Measurements from ENCODE around the gene BUD31. TPM values are rescaled to one million over a fixed set of nuclear protein-coding genes. Genes with fewer than 3 reads are reported as not detected.

The BUD31 gene
- total RNA-seq, 1 experiment from 2014 or later: 63.7 TPM

DNA sequence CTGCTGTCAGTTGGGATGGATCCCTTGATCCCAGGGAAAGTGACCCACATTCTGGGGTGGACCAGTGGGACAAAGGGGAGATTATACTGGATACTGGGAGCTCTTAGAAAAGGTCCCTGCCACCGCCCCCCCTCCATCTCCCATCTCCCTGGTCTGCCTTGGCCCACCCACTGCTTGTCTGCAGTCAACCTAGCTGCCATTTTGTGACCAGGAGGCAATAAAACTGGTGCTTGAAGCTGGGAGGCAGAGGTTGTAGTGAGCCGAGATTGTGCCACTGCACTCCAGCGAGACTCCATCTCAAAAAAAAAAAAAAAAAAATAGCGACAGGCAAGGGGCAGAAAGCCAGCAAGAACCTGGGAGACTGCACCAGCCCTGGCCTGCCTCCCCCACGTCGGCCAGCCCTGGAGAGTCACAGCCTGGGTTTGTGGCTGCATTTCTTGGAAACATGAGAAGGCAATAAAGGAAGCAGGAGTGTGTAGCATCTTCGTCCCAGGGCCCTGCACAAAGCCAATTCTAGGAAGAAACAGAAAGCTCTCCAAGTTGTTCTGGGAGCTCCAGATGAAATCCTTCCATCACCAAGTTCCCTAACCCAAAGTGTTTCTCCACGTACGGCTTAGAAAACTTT is 38.9 kb upstream of the BUD31 start:
- H3K9me3 ChIP-seq (ENCODE audit: low read length): no peaks in the 10 kb centered on the region

DNA sequence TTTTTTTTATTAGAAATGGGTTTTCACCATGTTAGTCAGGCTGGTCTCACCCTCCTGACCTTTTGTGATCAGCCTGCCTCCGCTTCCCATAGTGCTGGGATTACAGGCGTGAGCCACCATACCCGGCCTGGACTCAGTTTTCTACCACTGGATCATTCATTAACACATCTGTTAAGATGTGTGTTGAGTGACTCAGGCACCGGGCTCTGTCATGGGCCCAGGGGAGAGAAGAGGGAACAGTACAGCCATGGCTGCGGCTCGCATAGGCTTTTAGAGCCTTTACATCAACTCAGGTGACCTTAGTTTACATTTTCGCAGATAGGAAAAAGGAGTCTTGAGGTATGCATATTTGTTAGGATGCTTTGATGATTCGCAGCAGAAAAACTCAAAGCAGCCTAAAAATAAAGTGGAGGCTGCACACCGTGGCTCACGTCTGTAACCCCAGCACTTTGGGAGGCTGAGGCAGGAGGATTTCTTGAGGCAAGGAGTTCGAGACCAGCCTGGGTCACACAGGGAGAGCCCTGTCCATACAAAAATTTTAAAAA is 37.3 kb upstream of the BUD31 start:
- Histone ChIP-seq H3K27ac (ENCODE audit: low read length) (no peak overlapping the region), H3K79me2 (ENCODE audit: low read length) (peaks cover 19% of the 10 kb centered on the region), H3K4me3 (ENCODE audit: low read length) (no peak overlapping the region), H3K9me3 (ENCODE audit: low read length) (no peaks in the 10 kb centered on the region), H3K4me1 (ENCODE audit: low read length) (peaks cover 17% of the 10 kb centered on the region), H4K20me1 (ENCODE audit: insufficient read depth, low read depth, low read length) (no peaks in the 10 kb centered on the region), H3K36me3 (ENCODE audit: insufficient read depth, low read length) (peaks cover 5% of the 10 kb centered on the region; the same call in 1 of the 2 replicates), H3K9ac (ENCODE audit: low read length) (no peak overlapping the region), H2AFZ (ENCODE audit: low read length) (no peak overlapping the region), H3K9me2 (replicated peaks; ENCODE audit: insufficient read depth, low read length) (no peaks in the 10 kb centered on the region), H3K4me2 (ENCODE audit: low read depth, low read length, poor library complexity, severe bottlenecking) (no peak overlapping the region), H3K27me3 (ENCODE audit: low read length) (no peaks in the 10 kb centered on the region)
- DNase-seq: no peak

More for the DNA sequence above, 38.9 kb upstream of the BUD31 start:
- Histone ChIP-seq H3K4me1 (ENCODE audit: low read length) (peaks cover 7% of the 10 kb centered on the region), H3K27ac (ENCODE audit: low read length) (no peak overlapping the region), H3K79me2 (ENCODE audit: low read length) (peaks cover 3% of the 10 kb centered on the region), H3K4me2 (ENCODE audit: low read depth, low read length, poor library complexity, severe bottlenecking) (no peak overlapping the region), H3K27me3 (ENCODE audit: low read length) (no peaks in the 10 kb centered on the region), H3K9ac (ENCODE audit: low read length) (no peak overlapping the region), H3K4me3 (ENCODE audit: low read length) (no peak overlapping the region), H3K36me3 (ENCODE audit: insufficient read depth, low read length) (peaks cover 5% of the 10 kb centered on the region), H4K20me1 (ENCODE audit: insufficient read depth, low read depth, low read length) (no peaks in the 10 kb centered on the region), H3K9me2 (replicated peaks; ENCODE audit: insufficient read depth, low read length) (no peaks in the 10 kb centered on the region), H2AFZ (ENCODE audit: low read length) (no peak overlapping the region)
- no peak for DNase-seq

DNA sequence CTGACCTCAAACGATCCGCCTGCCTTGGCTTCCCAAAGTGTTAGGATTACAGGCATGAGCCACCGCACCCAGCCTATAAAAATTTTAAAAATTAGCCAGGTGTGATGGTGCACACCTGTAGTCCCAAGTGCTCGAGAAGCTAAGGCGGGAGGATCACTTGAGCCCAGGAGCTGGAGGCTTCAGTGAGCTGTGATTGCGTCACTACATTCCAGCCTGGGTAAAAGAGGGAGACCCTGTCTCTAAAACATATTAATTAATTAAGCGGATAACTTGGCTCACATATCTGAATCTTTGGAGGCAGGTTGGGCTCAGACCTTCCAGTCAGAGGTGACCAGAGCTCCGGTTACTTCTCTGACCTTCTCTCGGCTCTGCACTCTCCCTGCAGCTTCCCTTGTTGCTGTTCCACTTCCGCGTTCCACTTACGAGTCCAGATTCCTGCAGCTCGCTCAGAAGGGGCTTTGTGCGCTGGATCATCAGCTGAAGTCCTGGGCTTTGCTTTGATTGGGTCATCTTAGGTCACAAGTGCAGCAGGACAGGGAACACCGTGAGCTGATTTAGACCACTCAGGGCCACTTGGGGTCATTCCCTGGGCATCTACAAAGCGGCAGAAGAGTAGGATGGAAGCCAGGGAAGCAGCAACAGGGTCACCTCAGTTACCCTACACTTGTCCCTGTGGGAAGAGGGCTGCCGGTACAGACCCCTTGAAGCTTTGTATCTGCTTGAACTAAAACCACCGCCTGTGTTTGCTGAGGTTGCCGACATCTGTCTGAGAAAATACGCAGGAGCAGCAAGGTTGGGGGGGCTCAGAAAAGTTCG is 36.3 kb upstream of the BUD31 start:
- H3K4me3 ChIP-seq (ENCODE audit: low read length): no peak overlapping the region
- no peaks in the 10 kb centered on the region for H3K27me3 ChIP-seq (ENCODE audit: low read length)
- H3K4me1 ChIP-seq (ENCODE audit: low read length): peaks cover 17% of the 10 kb centered on the region
- H3K9me2 ChIP-seq (replicated peaks; ENCODE audit: insufficient read depth, low read length): no peaks in the 10 kb centered on the region
- no peak overlapping the region for H3K4me2 ChIP-seq (ENCODE audit: low read depth, low read length, poor library complexity, severe bottlenecking)
- H3K27ac ChIP-seq (ENCODE audit: low read length): no peak overlapping the region
- H3K9ac ChIP-seq (ENCODE audit: low read length): no peak overlapping the region
- no peaks in the 10 kb centered on the region for H3K9me3 ChIP-seq (ENCODE audit: low read length)
- H3K36me3 ChIP-seq (ENCODE audit: insufficient read depth, low read length): 0 out of 2 replicates have a peak, but pooled peaks cover under 1% of the 10 kb centered on the region
- H3K79me2 ChIP-seq (ENCODE audit: low read length): peaks cover 29% of the 10 kb centered on the region
- no peaks in the 10 kb centered on the region for H4K20me1 ChIP-seq (ENCODE audit: insufficient read depth, low read depth, low read length)
- H2AFZ ChIP-seq (ENCODE audit: low read length): no peak overlapping the region
- DNase-seq: no peak

DNA sequence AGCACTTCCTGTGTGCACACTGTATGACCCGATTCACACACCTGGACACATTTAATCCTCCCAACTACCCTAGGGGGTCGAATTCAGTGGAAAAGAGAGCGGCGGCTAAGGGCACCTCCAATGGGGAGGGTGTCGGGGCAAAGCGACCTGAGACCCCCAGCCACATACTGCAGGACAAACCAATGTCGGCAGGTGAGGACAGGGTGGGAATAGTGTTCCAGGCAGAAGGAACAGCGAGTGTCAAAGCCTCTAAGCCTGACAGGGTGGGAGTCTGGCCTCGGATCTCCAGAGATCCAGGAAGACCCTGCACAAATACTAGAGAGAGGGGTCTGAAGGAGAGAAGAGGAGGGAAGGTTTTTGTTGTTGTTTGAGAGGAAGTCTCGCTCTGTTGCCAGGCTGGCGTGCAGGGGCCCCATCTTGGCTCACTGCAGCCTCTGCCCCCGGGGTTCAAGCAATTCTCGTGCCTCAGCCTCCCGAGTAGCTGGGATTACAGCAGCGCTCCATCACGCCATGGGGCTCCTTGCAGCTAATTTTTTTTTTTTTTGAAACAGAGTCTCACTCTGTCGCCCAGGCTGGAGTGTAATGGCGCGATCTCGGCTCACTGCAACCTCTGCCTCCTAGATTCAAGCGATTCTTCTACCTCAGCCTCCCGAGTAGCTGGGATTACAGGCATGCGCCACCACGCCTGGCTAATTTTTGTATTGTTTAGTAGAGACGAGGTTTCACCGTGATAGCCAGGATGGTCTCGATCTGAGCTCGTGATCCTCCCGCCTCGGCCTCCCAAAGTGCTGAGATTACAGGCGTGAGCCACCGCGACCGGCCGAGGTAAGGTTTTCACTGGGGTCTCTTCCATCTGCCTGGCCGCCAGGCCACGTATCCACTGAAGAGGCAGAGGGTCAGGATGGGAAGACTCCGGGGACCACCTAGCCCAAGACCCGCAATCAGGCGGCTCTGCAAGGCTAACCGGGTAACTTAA is 35.4 kb upstream of the BUD31 start:
- peak overlapping the region; percentile 97 for H3K4me3 ChIP-seq (ENCODE audit: low read length)
- peaks cover 23% of the 10 kb centered on the region for H3K4me1 ChIP-seq (ENCODE audit: low read length)
- H3K9me2 ChIP-seq (replicated peaks; ENCODE audit: insufficient read depth, low read length): no peaks in the 10 kb centered on the region
- DNase-seq: no peak
- no peaks in the 10 kb centered on the region for H3K9me3 ChIP-seq (ENCODE audit: low read length)
- no peaks in the 10 kb centered on the region for H4K20me1 ChIP-seq (ENCODE audit: insufficient read depth, low read depth, low read length)
- 0 out of 2 replicates have a peak, but pooled peaks cover 8% of the 10 kb centered on the region for H3K36me3 ChIP-seq (ENCODE audit: insufficient read depth, low read length)
- no peak overlapping the region for H3K27ac ChIP-seq (ENCODE audit: low read length)
- peak overlapping the region; percentile 99; the same call in 1 of the 2 replicates for H2AFZ ChIP-seq (ENCODE audit: low read length)
- H3K9ac ChIP-seq (ENCODE audit: low read length): peak overlapping the region; percentile 96
- H3K27me3 ChIP-seq (ENCODE audit: low read length): no peaks in the 10 kb centered on the region
- peaks cover 36% of the 10 kb centered on the region for H3K79me2 ChIP-seq (ENCODE audit: low read length)
- H3K4me2 ChIP-seq (ENCODE audit: low read depth, low read length, poor library complexity, severe bottlenecking): peak overlapping the region; percentile 98

DNA sequence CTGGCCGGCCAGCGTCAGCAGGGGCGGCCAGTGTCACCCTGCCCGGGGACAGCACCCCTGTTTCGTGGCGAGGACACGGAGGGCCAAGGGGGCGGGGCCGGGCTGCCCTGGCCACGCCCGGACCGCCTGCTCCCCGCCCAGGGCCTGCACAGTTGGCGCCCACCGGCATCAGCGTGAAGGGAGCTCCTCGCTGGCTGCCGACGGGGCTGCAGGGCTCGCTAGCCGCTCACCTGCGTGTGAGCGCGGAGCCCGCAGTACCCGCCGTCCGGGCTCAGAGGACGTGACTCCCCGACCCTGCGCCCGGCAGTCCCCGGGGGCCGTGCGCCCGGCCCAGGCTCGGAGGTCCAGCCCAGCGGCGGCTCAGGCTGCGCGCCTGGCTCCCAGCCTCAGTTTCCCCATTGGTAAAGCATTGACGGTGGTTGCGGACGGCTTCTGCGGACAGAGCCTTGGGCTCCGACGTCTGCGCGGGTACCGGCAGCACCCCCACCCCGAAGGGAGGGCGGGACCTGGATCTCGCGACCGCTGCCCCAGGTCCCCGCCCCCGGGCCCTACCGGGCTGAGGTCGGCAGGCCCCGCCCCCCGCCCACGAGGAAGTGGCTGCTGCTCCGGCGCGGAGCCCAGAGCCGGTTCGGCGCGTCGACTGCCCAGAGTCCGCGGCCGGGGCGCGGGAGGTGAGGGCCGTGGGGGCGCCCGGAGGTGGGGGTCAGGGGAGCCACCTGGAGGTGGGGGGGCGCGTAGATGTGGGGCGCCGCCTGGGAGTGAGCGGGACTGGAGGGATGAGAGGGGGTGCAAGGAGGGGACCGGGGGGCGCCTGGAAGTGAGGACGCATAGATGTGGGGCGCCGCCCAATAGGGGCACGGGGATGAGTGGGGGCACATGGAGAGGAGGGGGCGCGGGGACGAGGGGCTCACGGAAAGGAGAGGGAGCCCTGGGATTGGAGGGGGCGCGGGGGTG is 34.4 kb upstream of the BUD31 start, which contains the start of gene ARPC1B:
Gene ARPC1B, plus strand, starts transcription at position 620 of the 954 bp plus-strand sequence. CDS start 10,985 bp downstream, outside the sequence.
- peaks cover 33% of the 10 kb centered on the region for H3K4me1 ChIP-seq (ENCODE audit: low read length)
- H3K4me3 ChIP-seq (ENCODE audit: low read length): peak within 1 kb of the TSS; percentile 97
- H3K4me2 ChIP-seq (ENCODE audit: low read depth, low read length, poor library complexity, severe bottlenecking): peak within 1 kb of the TSS; percentile 98
- H2AFZ ChIP-seq (ENCODE audit: low read length): peak within 1 kb of the TSS; percentile 99; the same call in 1 of the 2 replicates
- DNase-seq: peak; percentile 94
- H4K20me1 ChIP-seq (ENCODE audit: insufficient read depth, low read depth, low read length): no peaks in the 10 kb centered on the region
- H3K9me3 ChIP-seq (ENCODE audit: low read length): no peaks in the 10 kb centered on the region
- H3K36me3 ChIP-seq (ENCODE audit: insufficient read depth, low read length): 0 out of 2 replicates have a peak, but pooled peaks cover 8% of the 10 kb centered on the region
- peak within 1 kb of the TSS; percentile 96 for H3K9ac ChIP-seq (ENCODE audit: low read length)
- peaks cover 41% of the 10 kb centered on the region for H3K79me2 ChIP-seq (ENCODE audit: low read length)
- no peaks in the 10 kb centered on the region for H3K27me3 ChIP-seq (ENCODE audit: low read length)
- H3K27ac ChIP-seq (ENCODE audit: low read length): peak within 1 kb of the TSS; percentile 76
- H3K9me2 ChIP-seq (replicated peaks; ENCODE audit: insufficient read depth, low read length): no peaks in the 10 kb centered on the region

DNA sequence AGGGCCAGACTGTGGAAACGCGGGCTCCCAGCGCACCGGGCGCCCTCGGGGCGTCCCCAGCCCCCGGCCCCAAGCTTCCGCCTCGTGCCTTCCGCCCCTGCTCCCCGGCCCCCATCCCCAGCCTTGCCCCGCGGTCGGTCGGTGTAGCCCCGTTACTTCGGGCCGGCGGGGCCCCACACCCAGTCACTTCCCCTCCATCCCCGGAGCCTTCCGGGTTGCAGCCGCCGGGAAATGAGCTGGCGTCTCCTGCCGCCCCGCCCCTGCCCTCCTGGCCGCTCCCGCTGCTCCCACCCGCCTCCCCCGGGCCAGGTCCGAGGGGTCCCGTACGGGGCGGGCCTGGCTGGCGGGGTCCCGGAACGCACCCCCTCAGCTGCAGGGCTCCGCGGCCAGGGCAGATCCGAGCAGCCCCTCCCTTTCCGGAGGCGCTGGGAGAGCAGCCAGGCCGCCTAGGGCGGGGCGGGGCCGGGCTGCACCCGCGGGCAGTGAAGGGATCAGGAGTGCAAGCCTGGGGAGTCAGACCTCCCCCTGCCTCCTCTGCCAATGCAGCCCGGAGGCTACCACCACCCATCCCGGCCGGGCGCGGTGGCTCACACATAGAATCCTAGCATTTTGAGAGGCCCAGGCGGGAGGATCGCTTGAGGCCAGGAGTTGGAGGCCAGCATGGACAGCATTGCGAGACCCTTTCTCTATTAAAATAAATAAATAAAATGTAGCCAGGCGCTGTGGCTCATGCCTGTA is 33.5 kb upstream of the BUD31 start:
- no peaks in the 10 kb centered on the region for H3K27me3 ChIP-seq (ENCODE audit: low read length)

More for the DNA sequence above, 33.5 kb upstream of the BUD31 start:
- Histone ChIP-seq H3K9me3 (ENCODE audit: low read length) (no peaks in the 10 kb centered on the region), H3K4me2 (ENCODE audit: low read depth, low read length, poor library complexity, severe bottlenecking) (peak overlapping the region; percentile 98), H3K9me2 (replicated peaks; ENCODE audit: insufficient read depth, low read length) (no peaks in the 10 kb centered on the region), H3K36me3 (ENCODE audit: insufficient read depth, low read length) (0 out of 2 replicates have a peak, but pooled peaks cover 8% of the 10 kb centered on the region), H4K20me1 (ENCODE audit: insufficient read depth, low read depth, low read length) (no peaks in the 10 kb centered on the region), H3K4me3 (ENCODE audit: low read length) (peak overlapping the region; percentile 97), H3K4me1 (ENCODE audit: low read length) (peaks cover 41% of the 10 kb centered on the region), H3K79me2 (ENCODE audit: low read length) (peaks cover 49% of the 10 kb centered on the region), H2AFZ (ENCODE audit: low read length) (0 out of 2 replicates have a peak overlapping the region, but pooled peaks have one; percentile 34), H3K9ac (ENCODE audit: low read length) (peak overlapping the region; percentile 96), H3K27ac (ENCODE audit: low read length) (peak overlapping the region; percentile 76)
- peak; percentile 83 for DNase-seq

All from Karpas-422 (cell line).